Measurements from ENCODE around the gene HEG1.

The HEG1 gene

DNA sequence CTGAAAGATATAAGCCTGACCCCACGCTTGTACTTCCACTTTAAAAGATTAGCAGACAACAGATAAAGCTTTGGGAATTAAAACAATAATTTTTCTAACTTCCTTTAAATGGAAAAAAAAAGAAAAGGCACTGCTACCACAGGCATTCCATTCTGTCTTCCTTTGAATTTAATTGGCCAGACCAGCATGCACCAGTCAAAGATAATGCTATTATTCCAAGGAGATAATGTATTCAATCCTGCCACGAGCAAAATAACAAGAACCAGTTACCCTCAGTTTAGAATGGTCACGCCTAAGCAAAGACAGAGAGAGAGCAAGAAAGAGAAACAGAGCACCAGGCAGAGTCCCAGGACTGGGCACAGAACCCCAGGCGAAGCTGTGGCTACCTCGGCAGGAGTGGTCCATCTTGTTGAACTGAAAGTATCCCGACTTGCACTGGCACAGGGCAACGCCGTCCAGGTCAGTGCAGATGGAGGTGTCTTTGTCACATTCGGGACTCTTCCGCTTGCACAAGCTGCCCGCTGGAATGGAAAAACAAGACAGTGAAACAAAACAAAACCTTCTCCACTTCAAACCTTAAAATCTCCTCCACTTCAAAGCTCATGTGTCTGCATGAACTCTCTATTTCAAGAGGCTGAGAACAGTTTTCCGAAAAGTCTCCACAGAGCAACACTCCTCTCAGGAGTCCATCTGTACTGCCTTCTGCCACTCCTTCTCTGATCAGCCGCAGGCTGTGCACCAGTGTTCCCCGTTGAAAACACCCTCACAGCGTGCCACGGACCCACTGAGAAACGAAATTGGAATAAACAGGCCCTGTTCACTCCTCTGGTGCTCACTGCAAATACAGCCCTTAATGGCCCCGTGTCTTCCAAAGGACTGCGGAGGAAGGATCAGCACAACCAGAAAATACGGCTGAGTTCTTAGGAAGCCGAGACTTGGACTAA, 58.2 kb downstream of the HEG1 start:
- H3K27ac ChIP-seq: no peak overlapping the region

GRCh38 chr3:124995460-124995994, 60.3 kb downstream of the HEG1 start:
- Histone ChIP-seq H3K4me1 (no peaks in the 10 kb centered on the region), H3K9ac (no peak overlapping the region), H3K27me3 (ENCODE audit: control insufficient read depth, insufficient read depth, low read length) (no peaks in the 10 kb centered on the region), H3K4me2 (ENCODE audit: low read length) (no peak overlapping the region), H3K36me3 (ENCODE audit: control insufficient read depth, insufficient read depth, low read length) (no peaks in the 10 kb centered on the region), H3K4me3 (ENCODE audit: low read depth, low read length) (no peak overlapping the region), H3K9me3 (ENCODE audit: control insufficient read depth, low read length) (no peaks in the 10 kb centered on the region), H3K79me2 (no peaks in the 10 kb centered on the region), H3K27ac (no peak overlapping the region), H2AFZ (peak overlapping the region; percentile 76)
- TF ChIP-seq CTCF (IDR thresholded peaks at IDR 0.05): peak; percentile 87

More for the DNA sequence above, 58.2 kb downstream of the HEG1 start:
- Histone ChIP-seq H3K9me3 (ENCODE audit: control insufficient read depth, low read length) (no peaks in the 10 kb centered on the region), H3K27me3 (ENCODE audit: control insufficient read depth, insufficient read depth, low read length) (no peaks in the 10 kb centered on the region), H3K9ac (no peak overlapping the region), H3K4me3 (ENCODE audit: low read depth, low read length) (no peak overlapping the region), H3K4me2 (ENCODE audit: low read length) (no peak overlapping the region), H3K4me1 (no peaks in the 10 kb centered on the region), H2AFZ (no peak overlapping the region), H3K36me3 (ENCODE audit: control insufficient read depth, insufficient read depth, low read length) (no peaks in the 10 kb centered on the region), H3K79me2 (no peaks in the 10 kb centered on the region)
- no peak for TF ChIP-seq CTCF (IDR thresholded peaks at IDR 0.05)

- no peak for TF ChIP-seq CTCF (IDR thresholded peaks at IDR 0.05)
- Histone ChIP-seq H3K27me3 (ENCODE audit: control insufficient read depth, insufficient read depth, low read length) (no peaks in the 10 kb centered on the region), H3K79me2 (no peaks in the 10 kb centered on the region), H2AFZ (no peak overlapping the region), H3K27ac (no peak overlapping the region), H3K4me2 (ENCODE audit: low read length) (no peak overlapping the region), H3K9me3 (ENCODE audit: control insufficient read depth, low read length) (no peaks in the 10 kb centered on the region), H3K4me1 (no peaks in the 10 kb centered on the region), H3K9ac (no peak overlapping the region), H3K36me3 (ENCODE audit: control insufficient read depth, insufficient read depth, low read length) (no peaks in the 10 kb centered on the region), H3K4me3 (ENCODE audit: low read depth, low read length) (no peak overlapping the region)
Observed at GRCh38 chr3:124993466-124993865, 62.3 kb downstream of the HEG1 start.

DNA sequence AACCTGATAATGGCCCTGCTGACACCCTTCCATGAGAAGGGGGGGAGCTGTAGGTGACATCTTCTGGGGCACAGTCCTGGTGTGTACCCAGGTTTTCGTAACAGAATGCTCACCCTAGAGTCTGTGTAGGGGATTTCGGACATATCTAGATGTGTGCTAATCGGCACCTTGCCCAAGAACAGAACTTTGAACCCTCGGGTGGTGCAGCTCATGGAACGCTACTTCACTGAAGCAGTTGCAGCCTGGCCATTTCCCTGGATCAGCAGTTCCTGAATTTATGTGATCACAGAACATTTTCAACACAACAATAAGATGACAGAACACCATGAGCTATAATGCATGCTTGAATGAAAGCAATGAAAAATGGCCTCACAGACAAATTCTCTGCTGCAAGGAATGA, 63.8 kb downstream of the HEG1 start:
- no peaks in the 10 kb centered on the region for H3K9me3 ChIP-seq (ENCODE audit: control insufficient read depth, low read length)
- H3K27ac ChIP-seq: no peak overlapping the region
- H2AFZ ChIP-seq: no peak overlapping the region
- H3K27me3 ChIP-seq (ENCODE audit: control insufficient read depth, insufficient read depth, low read length): no peaks in the 10 kb centered on the region
- H3K4me1 ChIP-seq: no peaks in the 10 kb centered on the region
- no peak overlapping the region for H3K9ac ChIP-seq
- no peak overlapping the region for H3K4me2 ChIP-seq (ENCODE audit: low read length)
- H3K4me3 ChIP-seq (ENCODE audit: low read depth, low read length): no peak overlapping the region
- no peaks in the 10 kb centered on the region for H3K79me2 ChIP-seq
- TF ChIP-seq CTCF (IDR thresholded peaks at IDR 0.05): no peak
- H3K36me3 ChIP-seq (ENCODE audit: control insufficient read depth, insufficient read depth, low read length): no peaks in the 10 kb centered on the region

Measured in parathyroid adenoma (tissue), 2 donors.